Measurements from ENCODE around the gene FYB2. TPM values are rescaled to one million over a fixed set of nuclear protein-coding genes. Genes with fewer than 3 reads are reported as not detected.

FYB2 gene
- polyA plus RNA-seq, 2 of the 4 experiments (the other 2 are of a cell fraction): not detected

DNA sequence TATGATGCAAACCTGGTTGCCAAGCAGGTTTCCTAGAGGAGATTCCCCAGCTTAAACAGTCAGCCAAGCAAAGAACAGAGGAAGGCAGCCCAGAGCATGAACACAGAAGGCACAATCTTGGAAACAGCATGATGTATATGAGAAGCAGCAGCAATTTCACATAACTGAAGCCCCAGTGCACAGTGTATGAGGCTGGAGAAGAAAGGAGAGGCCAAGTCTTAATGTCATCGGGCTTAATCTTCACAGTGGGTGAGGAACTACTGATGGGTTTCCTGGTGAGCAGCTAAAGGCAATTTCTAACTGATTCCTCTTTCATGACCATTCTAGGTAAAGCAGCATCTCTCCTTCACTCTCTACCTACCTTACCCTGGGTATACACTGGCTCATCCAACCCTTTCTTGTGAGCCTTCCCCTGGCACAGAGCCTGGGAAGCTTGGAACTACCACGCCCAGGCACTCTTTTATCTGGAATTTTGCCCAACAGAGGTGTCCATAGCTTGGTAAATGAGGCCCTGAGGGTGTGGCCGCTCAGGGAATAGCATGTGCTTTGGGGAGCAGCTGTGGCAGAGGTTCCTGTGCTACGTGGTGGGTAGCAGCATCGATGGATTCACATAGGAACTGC, 22.0 kb downstream of the FYB2 start:
- POLR2A ChIA-PET: no interaction called here
- ATAC-seq (no peak), FAIRE-seq (no peak)

GRCh38 chr1:56795870-56796269, 23.3 kb downstream of the FYB2 start:
- 63% methylated on average over 4 of the region's 4 CpGs for WGBS (ENCODE audit: missing lambda C conversion rate)
- CTCF ChIA-PET: interaction anchor here (0.6 to 1.1 kb wide), 3 partner anchors 26 to 1548 kb away, joined by 3 to 5 read pairs (median 3); no protein-coding TSS in a partner anchor
- H3K4me1 ChIP-seq: peaks cover 3% of the 10 kb centered on the region; the same call in 2 of the 3 replicates
- POLR2A ChIA-PET: no interaction called here
- TF ChIP-seq FOSL2 (IDR thresholded peaks at IDR 0.05) (no peak), FOSL2 (CRISPR knock-in tag; IDR thresholded peaks at IDR 0.05) (no peak), ZFP36 (IDR thresholded peaks at IDR 0.05; ENCODE audit: borderline replicate concordance, partially characterized antibody) (no peak), CHD2 (IDR thresholded peaks at IDR 0.05; ENCODE audit: low read length, partially characterized antibody) (no peak), RCOR1 (IDR thresholded peaks at IDR 0.05; ENCODE audit: low read depth, low read length) (no peak), NR3C1 (IDR thresholded peaks at IDR 0.05) (no peak), POLR2A (IDR thresholded peaks at IDR 0.05; ENCODE audit: low read length) (no peak), HEYL (CRISPR knock-in tag; IDR thresholded peaks at IDR 0.05) (no peak), RARB (CRISPR knock-in tag; IDR thresholded peaks at IDR 0.05) (no peak), HOXA7 (CRISPR knock-in tag; IDR thresholded peaks at IDR 0.05) (no peak), ESRRA (IDR thresholded peaks at IDR 0.05; ENCODE audit: borderline replicate concordance, low read length) (no peak), FOXS1 (CRISPR knock-in tag; IDR thresholded peaks at IDR 0.05) (no peak), HOXB5 (CRISPR knock-in tag; IDR thresholded peaks at IDR 0.05) (no peak), HDAC2 (IDR thresholded peaks at IDR 0.05) (no peak), RFX5 (IDR thresholded peaks at IDR 0.05) (no peak), NPAS2 (CRISPR knock-in tag; IDR thresholded peaks at IDR 0.05; ENCODE audit: borderline replicate concordance) (no peak), PHF8 (IDR thresholded peaks at IDR 0.05; ENCODE audit: borderline replicate concordance, low read depth) (no peak)
- TF ChIP-seq, protein P1, sequence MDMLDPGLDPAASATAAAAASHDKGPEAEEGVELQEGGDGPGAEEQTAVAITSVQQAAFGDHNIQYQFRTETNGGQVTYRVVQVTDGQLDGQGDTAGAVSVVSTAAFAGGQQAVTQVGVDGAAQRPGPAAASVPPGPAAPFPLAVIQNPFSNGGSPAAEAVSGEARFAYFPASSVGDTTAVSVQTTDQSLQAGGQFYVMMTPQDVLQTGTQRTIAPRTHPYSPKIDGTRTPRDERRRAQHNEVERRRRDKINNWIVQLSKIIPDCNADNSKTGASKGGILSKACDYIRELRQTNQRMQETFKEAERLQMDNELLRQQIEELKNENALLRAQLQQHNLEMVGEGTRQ (IDR thresholded peaks at IDR 0.05): no peak
- TF ChIP-seq, protein P2, sequence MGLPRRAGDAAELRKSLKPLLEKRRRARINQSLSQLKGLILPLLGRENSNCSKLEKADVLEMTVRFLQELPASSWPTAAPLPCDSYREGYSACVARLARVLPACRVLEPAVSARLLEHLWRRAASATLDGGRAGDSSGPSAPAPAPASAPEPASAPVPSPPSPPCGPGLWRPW (IDR thresholded peaks at IDR 0.05): no peak
- H3K9me3 ChIP-seq: no peaks in the 10 kb centered on the region
- no peak overlapping the region for H3K4me3 ChIP-seq
- DNase-seq (ENCODE audit: low read depth in 1 of 2, low spot score in 1 of 2): no peak
- H3K27ac ChIP-seq: no peak overlapping the region
- FAIRE-seq: no peak
- H3K4me2 ChIP-seq: no peak overlapping the region
- no peak for ATAC-seq

More for the DNA sequence above, 22.0 kb downstream of the FYB2 start:
- CTCF ChIA-PET: interaction anchor here (0.7 kb wide), 1 partner anchor 167 kb away, joined by 3 read pairs; no protein-coding TSS in a partner anchor
- Histone ChIP-seq H3K27ac (no peak overlapping the region), H3K9me3 (no peaks in the 10 kb centered on the region), H3K4me1 (peaks cover 3% of the 10 kb centered on the region; the same call in 2 of the 3 replicates), H3K4me2 (no peak overlapping the region), H3K4me3 (no peak overlapping the region)
- TF ChIP-seq POLR2AphosphoS2 (conservative IDR thresholded peaks at IDR 0.05; ENCODE audit: low read length): no peak
- WGBS (ENCODE audit: missing lambda C conversion rate): 27% methylated on average over 5 of the region's 5 CpGs
- DNase-seq (ENCODE audit: low read depth in 1 of 2, low spot score in 1 of 2): no peak

DNA sequence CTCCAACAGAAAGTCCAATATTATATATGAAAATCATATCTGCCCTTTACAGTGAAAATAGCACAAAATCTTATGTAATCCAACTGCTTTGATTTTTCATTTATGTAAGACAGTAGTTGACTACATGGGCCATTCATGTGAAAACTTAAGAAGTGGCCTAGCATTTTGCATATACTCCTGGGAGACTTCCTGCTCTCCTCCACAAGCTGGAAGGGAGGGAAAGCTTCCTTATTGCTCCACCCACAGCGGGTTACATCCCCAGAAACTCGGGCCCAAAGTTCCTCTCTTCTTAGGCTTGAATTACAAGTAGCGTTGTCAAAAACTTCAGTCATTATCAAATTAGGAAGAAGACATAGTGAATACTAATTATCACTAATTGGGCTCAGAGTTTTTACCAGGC, 29.2 kb downstream of the FYB2 start:
- no peak for DNase-seq (ENCODE audit: low read depth in 1 of 2, low spot score in 1 of 2)
- Histone ChIP-seq H3K27ac (no peak overlapping the region), H3K9me3 (no peaks in the 10 kb centered on the region), H3K4me1 (no peaks in the 10 kb centered on the region), H3K4me2 (no peak overlapping the region), H3K4me3 (no peak overlapping the region)
- TF ChIP-seq, protein P3, sequence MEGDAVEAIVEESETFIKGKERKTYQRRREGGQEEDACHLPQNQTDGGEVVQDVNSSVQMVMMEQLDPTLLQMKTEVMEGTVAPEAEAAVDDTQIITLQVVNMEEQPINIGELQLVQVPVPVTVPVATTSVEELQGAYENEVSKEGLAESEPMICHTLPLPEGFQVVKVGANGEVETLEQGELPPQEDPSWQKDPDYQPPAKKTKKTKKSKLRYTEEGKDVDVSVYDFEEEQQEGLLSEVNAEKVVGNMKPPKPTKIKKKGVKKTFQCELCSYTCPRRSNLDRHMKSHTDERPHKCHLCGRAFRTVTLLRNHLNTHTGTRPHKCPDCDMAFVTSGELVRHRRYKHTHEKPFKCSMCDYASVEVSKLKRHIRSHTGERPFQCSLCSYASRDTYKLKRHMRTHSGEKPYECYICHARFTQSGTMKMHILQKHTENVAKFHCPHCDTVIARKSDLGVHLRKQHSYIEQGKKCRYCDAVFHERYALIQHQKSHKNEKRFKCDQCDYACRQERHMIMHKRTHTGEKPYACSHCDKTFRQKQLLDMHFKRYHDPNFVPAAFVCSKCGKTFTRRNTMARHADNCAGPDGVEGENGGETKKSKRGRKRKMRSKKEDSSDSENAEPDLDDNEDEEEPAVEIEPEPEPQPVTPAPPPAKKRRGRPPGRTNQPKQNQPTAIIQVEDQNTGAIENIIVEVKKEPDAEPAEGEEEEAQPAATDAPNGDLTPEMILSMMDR (IDR thresholded peaks at IDR 0.05): no peak
- POLR2A ChIA-PET: no interaction called here
- ATAC-seq: no peak
- FAIRE-seq: no peak
- WGBS (ENCODE audit: missing lambda C conversion rate): 67% methylated on average over 3 of the region's 3 CpGs
- CTCF ChIA-PET: interaction anchor here (1.1 kb wide), 1 partner anchor 13 kb away, joined by 3 read pairs; no protein-coding TSS in a partner anchor

All from A549 (cell line).